Fibroblast of skin of scalp (primary cell): ENCODE measurements around the gene OR12D3. TPM values are rescaled to one million over a fixed set of nuclear protein-coding genes. Genes with fewer than 3 reads are reported as not detected.
"Not testable (repeated sequence)": the region's sequence is repeated elsewhere in the genome, so short reads cannot be mapped to it uniquely, and the experiment has no call there.

Experiments used
- DNase-seq: peaks from one replicate; pipeline ENCODE4 v3.0.0-alpha.2; 2013
- polyA plus RNA-seq, 2 experiments: library from polyadenylated mRNA; unstranded; fragments of 120-200 nt; gene quantifications; one replicate each; pipeline ENCODE4 v1.2.1, GENCODE V29; 2013; ENCODE audit not compliant: insufficient read length in 2 of 2

Gene OR12D3, protein sequence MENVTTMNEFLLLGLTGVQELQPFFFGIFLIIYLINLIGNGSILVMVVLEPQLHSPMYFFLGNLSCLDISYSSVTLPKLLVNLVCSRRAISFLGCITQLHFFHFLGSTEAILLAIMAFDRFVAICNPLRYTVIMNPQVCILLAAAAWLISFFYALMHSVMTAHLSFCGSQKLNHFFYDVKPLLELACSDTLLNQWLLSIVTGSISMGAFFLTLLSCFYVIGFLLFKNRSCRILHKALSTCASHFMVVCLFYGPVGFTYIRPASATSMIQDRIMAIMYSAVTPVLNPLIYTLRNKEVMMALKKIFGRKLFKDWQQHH
- not detected for polyA plus RNA-seq (2013, experiment 1 of 2; ENCODE audit: insufficient read length)
- not detected for polyA plus RNA-seq (2013, experiment 2 of 2; ENCODE audit: insufficient read length)

DNA sequence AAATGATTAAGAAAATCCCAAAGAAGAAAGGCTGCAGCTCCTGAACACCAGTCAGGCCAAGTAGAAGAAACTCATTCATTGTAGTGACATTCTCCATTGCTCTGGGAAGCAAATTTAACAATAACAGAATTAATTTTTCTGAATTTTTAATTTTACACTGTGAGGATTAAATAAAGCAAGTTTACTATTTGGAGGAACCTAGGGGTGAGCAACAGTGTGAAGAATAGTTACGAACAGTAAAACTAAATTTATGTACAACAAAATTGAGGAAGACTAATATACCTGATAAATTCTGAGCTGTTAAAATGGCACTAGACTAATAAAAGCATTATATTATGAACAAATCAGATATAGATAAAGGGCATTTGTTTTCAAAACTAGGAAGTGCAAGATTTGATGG lies at the start of gene OR12D3:
Gene OR12D3 (minus strand): TSS at position 101 of the 400 bp plus-strand sequence. CDS start 4 bp downstream, at position 97.
- no peak for DNase-seq

GRCh38 chr6:29424575-29424974 lies 49.5 kb upstream of the OR12D3 start:
- no peak for DNase-seq

- DNase-seq = no peak
Measured at GRCh38 chr6:29424168-29424567, 49.1 kb upstream of the OR12D3 start.

GRCh38 chr6:29419516-29419915 lies 44.4 kb upstream of the OR12D3 start:
- DNase-seq = no peak

GRCh38 chr6:29414588-29414987 lies 39.5 kb upstream of the OR12D3 start, which contains the start of gene OR12D1:
OR12D1 (plus strand) TSS chr6:29414928.
- no peak for DNase-seq

GRCh38 chr6:29403801-29404200 lies 28.7 kb upstream of the OR12D3 start:
- DNase-seq = no peak

DNA sequence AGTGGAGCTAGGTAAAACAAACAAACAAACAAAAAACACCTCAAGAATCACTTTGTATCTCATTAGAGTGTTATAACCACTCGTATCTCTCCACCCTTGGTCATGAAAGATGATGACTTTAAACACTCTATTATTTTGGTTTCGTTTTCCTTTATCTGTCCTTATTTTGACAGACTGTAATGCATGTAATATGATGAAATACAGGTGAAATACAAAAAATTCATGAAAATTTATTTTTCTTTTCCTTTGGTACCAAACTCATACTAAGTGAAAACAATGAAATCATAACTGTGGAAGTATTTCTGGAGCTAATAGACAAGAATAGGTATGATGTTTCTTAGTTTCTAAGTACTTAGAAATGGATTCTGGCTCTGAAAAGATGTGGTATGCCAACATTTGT lies 24.4 kb upstream of the OR12D3 start:
- DNase-seq = no peak

GRCh38 chr6:29395331-29395730 lies 20.2 kb upstream of the OR12D3 start, which contains the start of gene OR12D2:
OR12D2 (plus strand) TSS chr6:29395631; CDS start chr6:29396700, 1,069 bp downstream.
- DNase-seq = no peak

DNA sequence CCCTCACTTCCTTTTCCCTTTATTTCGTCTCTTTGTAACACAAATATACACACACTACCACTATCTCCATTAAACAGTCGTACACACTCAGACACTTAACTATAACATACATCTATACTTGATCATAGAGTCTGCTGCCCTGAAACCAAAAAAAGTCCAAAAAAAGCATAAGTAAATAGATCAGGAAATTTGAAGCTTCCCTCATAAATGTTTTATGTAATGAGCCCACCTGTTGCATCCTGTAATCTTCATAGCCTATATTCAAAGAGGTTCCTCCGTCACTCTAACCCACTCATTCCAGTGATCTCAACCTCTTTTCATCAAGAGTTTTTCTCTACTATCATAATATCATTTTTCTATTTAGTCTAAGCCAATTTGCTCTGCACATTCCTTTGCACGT lies 13.4 kb upstream of the OR12D3 start:
- no peak for DNase-seq

DNA sequence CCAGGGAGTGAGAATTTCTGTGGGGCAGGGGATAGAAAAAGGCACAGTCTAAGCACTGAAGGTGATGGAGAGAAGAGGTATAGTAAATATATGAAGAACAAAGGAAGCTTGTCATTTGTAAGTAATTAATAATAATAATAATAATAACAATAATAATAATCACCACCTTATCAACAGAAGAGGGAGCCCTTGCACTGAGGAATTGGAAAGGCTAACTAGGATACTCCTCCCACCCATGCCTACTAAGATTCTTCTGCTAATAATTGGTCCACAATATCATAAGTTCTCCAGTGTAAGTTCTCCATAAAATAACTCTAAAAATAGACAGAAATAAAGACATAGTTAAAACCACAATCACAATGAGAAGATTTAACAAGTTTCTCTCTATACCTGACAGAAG lies 912 bp upstream of the OR12D3 start:
- DNase-seq = no peak

- DNase-seq = no peak
Measured at GRCh38 chr6:29368765-29369164, 6.3 kb downstream of the OR12D3 start, which contains the start of gene OR5V1. OR5V1 (minus strand) TSS chr6:29368865; CDS start chr6:29356195, 12,670 bp downstream.

DNA sequence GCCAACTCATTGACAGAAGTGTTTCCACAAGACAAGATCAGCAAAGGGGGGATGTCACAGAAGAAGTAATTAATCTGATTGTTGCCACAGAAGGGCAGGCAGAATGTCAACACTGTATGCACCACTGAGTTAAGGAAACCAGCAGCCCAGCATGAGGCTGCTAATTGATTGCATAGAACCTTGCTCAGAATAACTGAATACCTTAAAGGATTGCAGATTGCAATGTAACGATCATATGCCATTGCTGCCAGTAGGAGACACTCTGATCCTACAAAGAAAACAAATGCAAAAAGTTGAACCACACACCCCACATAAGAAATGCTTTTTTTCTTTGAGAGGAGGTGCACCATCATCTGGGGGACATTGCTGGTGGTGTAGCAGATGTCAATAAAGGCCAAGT lies 19.5 kb downstream of the OR12D3 start:
- DNase-seq = no peak

- DNase-seq = no peak
Measured at GRCh38 chr6:29354980-29355379, 20.1 kb downstream of the OR12D3 start.

- not testable (repeated sequence) for DNase-seq
Measured at GRCh38 chr6:29349348-29349747, 25.7 kb downstream of the OR12D3 start.

GRCh38 chr6:29345380-29345779 lies 29.7 kb downstream of the OR12D3 start:
- DNase-seq = no peak

DNA sequence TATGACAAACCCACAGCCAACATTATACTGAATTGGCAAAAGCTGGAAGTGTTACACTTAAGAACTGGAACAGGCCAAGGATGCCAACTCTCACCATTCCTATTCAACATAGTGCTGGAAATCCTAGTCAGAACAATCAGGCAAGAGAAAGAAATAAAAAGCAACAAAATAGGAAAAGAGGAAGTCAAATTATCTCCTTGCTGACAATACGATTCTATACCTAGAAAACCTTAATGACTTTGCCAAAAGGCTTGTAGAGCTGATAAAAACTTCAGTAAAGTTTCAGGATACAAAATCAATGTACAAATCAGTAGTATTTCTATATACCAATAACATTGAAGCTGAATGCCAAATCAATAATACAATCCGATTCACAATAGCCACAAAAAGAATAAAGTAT lies 38.8 kb downstream of the OR12D3 start:
- no peak for DNase-seq

DNA sequence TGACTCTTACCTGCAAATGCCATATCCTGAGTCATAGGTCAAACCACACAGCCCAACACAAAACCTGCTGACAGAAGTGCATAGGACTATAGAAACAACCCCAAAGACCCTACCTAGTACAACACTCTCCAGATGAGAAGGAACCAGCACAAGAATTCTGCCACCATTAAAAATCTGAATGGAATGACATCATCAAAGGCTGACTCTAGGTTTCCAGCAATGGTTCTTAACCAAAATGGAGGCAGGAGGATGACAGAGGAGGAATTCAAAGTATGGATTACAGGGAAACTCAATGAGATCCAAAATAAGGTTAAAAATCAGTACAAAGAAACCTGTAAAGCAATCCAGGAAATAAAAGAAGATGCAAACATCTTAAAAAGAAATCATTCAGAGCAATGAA lies 42.4 kb downstream of the OR12D3 start:
- no peak for DNase-seq

GRCh38 chr6:29325777-29326176 lies 49.3 kb downstream of the OR12D3 start:
- no peak for DNase-seq
